ENCODE measurements around the gene GRK2.

DNA sequence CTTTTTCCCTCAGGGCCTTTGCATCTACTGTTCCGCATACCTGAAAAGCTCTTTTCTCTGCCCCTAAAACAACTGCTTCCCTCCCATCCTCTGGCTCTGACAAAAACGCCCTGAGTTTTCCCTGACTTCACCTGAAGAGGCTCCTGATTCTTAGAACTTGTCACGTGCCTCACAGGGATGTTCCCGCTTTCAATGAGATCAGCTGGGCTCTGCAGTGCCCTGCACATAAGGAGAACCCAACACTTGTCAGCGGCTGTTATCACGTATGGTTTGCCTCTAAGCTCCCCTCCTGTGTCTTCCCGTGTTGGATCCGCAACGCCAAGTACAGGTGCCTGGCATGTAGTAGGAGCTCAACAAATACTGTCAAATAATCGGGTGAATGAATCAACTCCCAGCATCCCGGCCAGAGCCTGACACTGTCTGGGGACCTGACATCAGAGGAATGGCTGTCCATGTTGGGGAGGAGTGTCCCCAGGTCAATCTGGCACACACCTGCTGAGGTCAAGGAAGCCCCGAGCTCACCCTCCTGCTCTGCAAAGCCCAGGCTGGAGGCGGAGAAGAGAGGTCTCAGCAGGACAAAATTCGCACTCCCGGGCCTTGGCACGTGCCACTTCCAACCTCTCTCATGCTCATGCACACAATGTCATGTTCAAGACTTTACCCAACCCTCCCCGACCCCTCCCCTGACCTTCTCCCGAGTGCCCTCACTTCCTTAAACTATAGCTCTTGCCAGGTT lies 4.2 kb upstream of the GRK2 start:
- TF ChIP-seq CTCF (IDR thresholded peaks at IDR 0.05) (no peak), POLR2A (IDR thresholded peaks at IDR 0.05) (no peak)

All from heart left ventricle (tissue), 13 donors.